CD4-positive, alpha-beta T cell treated with Interleukin-6 for 4 hours (primary cell): Measurements from ENCODE around the gene FOXD2.

Experiments
- DNase-seq: peaks from one replicate; pipeline ENCODE4 v3.0.0-alpha.2; 2020; ENCODE audit warnings: mixed read lengths

The FOXD2 gene

GRCh38 chr1:47437447-47438164 is at the start of gene FOXD2:
FOXD2 (plus strand) TSS chr1:47438044; CDS start chr1:47438136, 92 bp downstream.
- DNase-seq = peak; percentile 94

- DNase-seq = peak; percentile 42
Observed at GRCh38 chr1:47388891-47389238, 49.0 kb upstream of the FOXD2 start.

GRCh38 chr1:47389731-47390130 is 48.1 kb upstream of the FOXD2 start:
- DNase-seq = no peak

- no peak for DNase-seq
Observed at GRCh38 chr1:47390843-47391242, 47.0 kb upstream of the FOXD2 start.

- DNase-seq = no peak
Observed at GRCh38 chr1:47393141-47393540, 44.7 kb upstream of the FOXD2 start.

GRCh38 chr1:47395433-47395832 is 42.4 kb upstream of the FOXD2 start:
- DNase-seq = no peak

- no peak for DNase-seq
Observed at GRCh38 chr1:47396671-47397196, 41.1 kb upstream of the FOXD2 start.

- DNase-seq = no peak
Observed at GRCh38 chr1:47399138-47399845, 38.6 kb upstream of the FOXD2 start.

- DNase-seq = no peak
Observed at GRCh38 chr1:47399846-47400155, 38.0 kb upstream of the FOXD2 start.

GRCh38 chr1:47401761-47402160 is 36.1 kb upstream of the FOXD2 start:
- no peak for DNase-seq

GRCh38 chr1:47402591-47402990 is 35.3 kb upstream of the FOXD2 start:
- DNase-seq = no peak

GRCh38 chr1:47403321-47403910 is 34.4 kb upstream of the FOXD2 start:
- no peak for DNase-seq

GRCh38 chr1:47405697-47406096 is 32.1 kb upstream of the FOXD2 start:
- DNase-seq = no peak

GRCh38 chr1:47406966-47407365 is 30.9 kb upstream of the FOXD2 start:
- no peak for DNase-seq

- DNase-seq = no peak
Observed at GRCh38 chr1:47407481-47407880, 30.4 kb upstream of the FOXD2 start.

- no peak for DNase-seq
Observed at GRCh38 chr1:47409311-47410067, 28.4 kb upstream of the FOXD2 start.

GRCh38 chr1:47410068-47410455 is 27.8 kb upstream of the FOXD2 start:
- no peak for DNase-seq

- DNase-seq = no peak
Observed at GRCh38 chr1:47411436-47411835, 26.4 kb upstream of the FOXD2 start.

GRCh38 chr1:47412437-47412836 is 25.4 kb upstream of the FOXD2 start:
- no peak for DNase-seq

- no peak for DNase-seq
Observed at GRCh38 chr1:47415728-47416318, 22.0 kb upstream of the FOXD2 start, which contains the start of gene FOXE3. FOXE3 (plus strand) TSS chr1:47416285; CDS start chr1:47416316, 31 bp downstream.

- DNase-seq = no peak
Observed at GRCh38 chr1:47416319-47417169, 21.3 kb upstream of the FOXD2 start.
